Mesendoderm (in vitro differentiated cells): Measurements from ENCODE around the gene NKRF.

Source experiments
- DNase-seq: peaks from one replicate; pipeline ENCODE4 v3.0.0; 2013
- H2AK5ac ChIP-seq: 2 replicates; pipeline ENCODE4 v1.6.1; 2013; ENCODE audit warnings: low read length, inconsistent platforms
- H2BK120ac ChIP-seq: 2 replicates; pipeline ENCODE4 v1.6.1; 2013; ENCODE audit warnings: low read depth, mild to moderate bottlenecking, low read length, moderate library complexity, mixed read lengths
- H2BK15ac ChIP-seq: replicated peaks from 2 replicates; pipeline ENCODE4 v1.6.1; 2013; ENCODE audit warnings: low read depth, mild to moderate bottlenecking, moderate library complexity
- H2BK5ac ChIP-seq: 2 replicates; pipeline ENCODE4 v1.6.1; 2013; ENCODE audit warnings: low read length, inconsistent platforms
- H3K18ac ChIP-seq: 2 replicates; pipeline ENCODE4 v1.6.1; 2013; ENCODE audit warnings: mild to moderate bottlenecking, low read length, mixed read lengths
- H3K23ac ChIP-seq: one replicate; pipeline ENCODE4 v1.6.1; 2013; ENCODE audit warnings: low read length
- H3K27ac ChIP-seq: 2 replicates; pipeline ENCODE4 v1.5.1; 2013; ENCODE audit warnings: low read depth, mild to moderate bottlenecking, inconsistent platforms, low read length, moderate library complexity
- H3K27me3 ChIP-seq: 2 replicates; pipeline ENCODE4 v1.6.1; 2013; ENCODE audit warnings: low read length, control low read depth, mild to moderate bottlenecking, inconsistent platforms; ENCODE audit not compliant: insufficient read depth, poor library complexity
- H3K36me3 ChIP-seq: 2 replicates; pipeline ENCODE4 v1.6.1; 2013; ENCODE audit warnings: low read length, inconsistent platforms; ENCODE audit not compliant: control insufficient read depth, insufficient read depth
- H3K4ac ChIP-seq: one replicate; pipeline ENCODE4 v1.6.1; 2013; ENCODE audit warnings: low read depth, mild to moderate bottlenecking, low read length, moderate library complexity
- H3K4me1 ChIP-seq: 2 replicates; pipeline ENCODE4 v1.6.1; 2013; ENCODE audit warnings: low read depth, low read length, inconsistent platforms; ENCODE audit not compliant: control insufficient read depth
- H3K4me2 ChIP-seq: 2 replicates; pipeline ENCODE4 v1.6.1; 2013; ENCODE audit warnings: low read length
- H3K4me3 ChIP-seq: 2 replicates; pipeline ENCODE4 v1.5.1; 2013; ENCODE audit warnings: mild to moderate bottlenecking, low read length
- H3K56ac ChIP-seq: one replicate; pipeline ENCODE4 v1.6.1; 2013; ENCODE audit warnings: low read length
- H3K79me1 ChIP-seq: 2 replicates; pipeline ENCODE4 v1.6.1; 2013; ENCODE audit warnings: low read length, inconsistent platforms
- H3K79me2 ChIP-seq: 2 replicates; pipeline ENCODE4 v1.6.1; 2013; ENCODE audit warnings: mild to moderate bottlenecking, low read length; ENCODE audit not compliant: control insufficient read depth, insufficient read depth
- H3K9ac ChIP-seq: 2 replicates; pipeline ENCODE4 v1.6.1; 2013; ENCODE audit warnings: low read length, inconsistent platforms
- H4K5ac ChIP-seq: one replicate; pipeline ENCODE4 v1.6.1; 2013; ENCODE audit warnings: low read length
- H4K8ac ChIP-seq: one replicate; pipeline ENCODE4 v1.6.1; 2013; ENCODE audit warnings: low read depth, mild to moderate bottlenecking, control low read depth, low read length, moderate library complexity
- WGBS: extraction: QIAGEN DNeasy Blood & Tissue Kit; methylation state at CpG from one replicate; pipeline ENCODE4 v1.1.7; 2013; ENCODE audit warnings: low lambda C conversion rate, missing lambda C conversion rate; ENCODE audit not compliant: insufficient coverage; ENCODE audit errors: extremely low coverage; 5-methylcytosine and 5-hydroxymethylcytosine counted together

The NKRF gene

GRCh38 chrX:119565107-119565663, 41.0 kb downstream of the NKRF start, which contains the start of gene STEEP1:
Gene STEEP1 (minus strand): TSS chrX:119565409. CDS start chrX:119565355, 54 bp downstream.
- no CpG with 5 or more reads among the region's 27 CpGs for WGBS
- Histone ChIP-seq H2BK5ac (no peak within 1 kb of the TSS), H3K9ac (peak within 1 kb of the TSS; percentile 61), H3K4me1 (no peaks in the 10 kb centered on the region), H4K8ac (no peak within 1 kb of the TSS), H3K18ac (no peak within 1 kb of the TSS), H3K79me1 (no peaks in the 10 kb centered on the region), H2AK5ac (no peak within 1 kb of the TSS), H3K23ac (no peak within 1 kb of the TSS), H3K4me3 (peak within 1 kb of the TSS; percentile 59), H3K4ac (no peak within 1 kb of the TSS), H3K36me3 (no peaks in the 10 kb centered on the region), H3K27me3 (no peaks in the 10 kb centered on the region), H2BK15ac (no peak within 1 kb of the TSS), H3K56ac (peak within 1 kb of the TSS; percentile 49), H4K5ac (no peak within 1 kb of the TSS), H3K27ac (no peak within 1 kb of the TSS), H2BK120ac (no peak within 1 kb of the TSS), H3K4me2 (peak within 1 kb of the TSS; percentile 34), H3K79me2 (peaks cover 3% of the 10 kb centered on the region)
- DNase-seq, result peak; percentile 96

DNA sequence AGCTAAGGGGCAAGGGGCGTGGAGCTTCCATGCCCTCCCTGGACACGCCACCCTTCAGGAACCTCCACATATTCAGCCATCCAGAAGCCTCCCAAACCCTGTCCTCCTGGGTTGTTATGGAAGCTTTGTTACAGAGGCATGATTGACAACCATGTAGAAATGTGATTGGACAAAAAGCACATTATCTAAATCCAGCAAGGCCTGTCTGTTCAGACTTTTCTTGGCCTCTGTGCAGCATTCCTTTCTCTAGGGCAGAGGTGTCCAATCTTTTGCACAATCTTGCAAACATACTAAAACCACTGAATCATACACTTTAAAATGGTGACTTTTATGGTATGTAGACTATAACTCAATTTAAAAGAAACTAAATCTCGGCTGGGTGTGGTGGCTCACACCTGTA, 53.7 kb downstream of the NKRF start:
- no peak overlapping the region for H4K8ac ChIP-seq
- H2BK15ac ChIP-seq, result no peak overlapping the region
- H4K5ac ChIP-seq, result no peak overlapping the region
- H3K18ac ChIP-seq, result no peak overlapping the region
- no peak overlapping the region for H2BK5ac ChIP-seq
- H2BK120ac ChIP-seq, result no peak overlapping the region
- H3K27me3 ChIP-seq, result no peaks in the 10 kb centered on the region
- H3K4me2 ChIP-seq, result no peak overlapping the region
- H3K79me2 ChIP-seq, result no peaks in the 10 kb centered on the region
- H3K27ac ChIP-seq, result no peak overlapping the region
- H2AK5ac ChIP-seq, result no peak overlapping the region
- DNase-seq, result no peak
- H3K9ac ChIP-seq, result no peak overlapping the region
- no peak overlapping the region for H3K4ac ChIP-seq
- H3K23ac ChIP-seq, result no peak overlapping the region
- no peak overlapping the region for H3K4me3 ChIP-seq
- H3K36me3 ChIP-seq, result no peaks in the 10 kb centered on the region
- no peaks in the 10 kb centered on the region for H3K79me1 ChIP-seq
- H3K56ac ChIP-seq, result no peak overlapping the region
- WGBS, result no CpG with 5 or more reads among the region's 3 CpGs
- no peaks in the 10 kb centered on the region for H3K4me1 ChIP-seq

DNA sequence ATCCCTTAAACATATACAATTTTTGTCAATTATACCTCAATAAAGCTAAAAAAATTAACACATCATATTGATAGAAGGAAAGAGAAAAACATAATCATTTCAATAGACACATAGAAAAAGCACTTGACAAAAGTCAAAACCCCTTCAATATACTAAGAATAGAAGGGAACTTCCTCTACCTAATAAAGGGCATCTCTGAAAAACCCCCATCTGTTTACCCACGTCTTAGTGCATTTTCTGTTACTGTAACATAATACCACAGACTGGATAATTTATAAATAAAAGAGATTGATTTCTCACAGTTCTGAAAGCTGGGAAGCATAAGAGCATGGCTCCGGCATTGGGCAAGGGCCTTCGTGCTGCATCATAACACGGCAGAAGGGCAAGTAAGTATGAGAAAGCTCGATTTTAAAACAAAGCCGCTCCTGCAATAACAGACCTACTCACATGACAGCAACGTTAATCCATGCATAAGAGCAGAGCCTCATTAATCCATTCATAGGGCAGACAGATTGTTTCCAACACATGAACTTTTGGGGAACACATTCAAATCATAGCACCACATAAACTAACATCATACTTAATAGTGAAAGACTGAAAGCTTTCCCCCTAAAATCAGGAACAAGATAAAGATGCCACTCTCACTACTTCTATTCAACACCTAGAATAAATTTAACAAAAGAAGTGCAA, 56.8 kb downstream of the NKRF start:
- no peak for DNase-seq
- H3K4me3 ChIP-seq, result no peak overlapping the region
- H3K18ac ChIP-seq, result no peak overlapping the region
- no peaks in the 10 kb centered on the region for H3K36me3 ChIP-seq
- H3K4ac ChIP-seq, result no peak overlapping the region
- no peaks in the 10 kb centered on the region for H3K79me1 ChIP-seq
- no peaks in the 10 kb centered on the region for H3K4me1 ChIP-seq
- no peak overlapping the region for H2BK5ac ChIP-seq
- no peaks in the 10 kb centered on the region for H3K27me3 ChIP-seq
- no peak overlapping the region for H4K8ac ChIP-seq
- H3K79me2 ChIP-seq, result no peaks in the 10 kb centered on the region
- H3K23ac ChIP-seq, result no peak overlapping the region
- WGBS, result no CpG with 5 or more reads among the region's 7 CpGs
- H3K27ac ChIP-seq, result no peak overlapping the region
- no peak overlapping the region for H2BK120ac ChIP-seq
- H4K5ac ChIP-seq, result no peak overlapping the region
- no peak overlapping the region for H2BK15ac ChIP-seq
- no peak overlapping the region for H3K4me2 ChIP-seq
- no peak overlapping the region for H2AK5ac ChIP-seq
- no peak overlapping the region for H3K56ac ChIP-seq
- no peak overlapping the region for H3K9ac ChIP-seq

DNA sequence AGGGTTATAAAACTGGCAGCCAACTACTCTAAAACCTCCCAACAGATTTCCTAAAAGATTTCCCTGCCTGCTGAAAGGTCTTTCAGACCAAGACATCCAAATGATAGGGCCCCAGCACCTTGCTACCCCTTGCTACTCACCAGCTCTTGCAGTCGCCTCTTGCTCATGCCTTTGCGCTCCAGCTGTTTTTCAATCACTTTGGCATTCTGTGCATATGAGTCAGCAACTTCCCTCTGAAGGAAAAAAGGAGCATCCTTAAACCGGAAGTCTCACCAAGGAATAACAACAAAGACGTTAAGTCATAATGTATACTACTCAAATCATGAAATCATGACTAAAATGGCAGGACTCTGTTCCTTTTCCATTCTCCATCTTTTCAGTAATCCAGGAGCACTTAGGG, 65.0 kb downstream of the NKRF start:
- no peak overlapping the region for H3K23ac ChIP-seq
- no peaks in the 10 kb centered on the region for H3K27me3 ChIP-seq
- no peak overlapping the region for H3K56ac ChIP-seq
- no peak overlapping the region for H3K4me3 ChIP-seq
- no peaks in the 10 kb centered on the region for H3K79me1 ChIP-seq
- H3K27ac ChIP-seq, result no peak overlapping the region
- H2BK15ac ChIP-seq, result no peak overlapping the region
- H4K8ac ChIP-seq, result no peak overlapping the region
- no peak overlapping the region for H2BK120ac ChIP-seq
- no peak overlapping the region for H3K9ac ChIP-seq
- no peak overlapping the region for H3K4me2 ChIP-seq
- no peak overlapping the region for H4K5ac ChIP-seq
- no peak overlapping the region for H2BK5ac ChIP-seq
- H3K36me3 ChIP-seq, result no peaks in the 10 kb centered on the region
- peak; percentile 73 for DNase-seq
- no CpG with 5 or more reads among the region's 4 CpGs for WGBS
- no peak overlapping the region for H3K4ac ChIP-seq
- H3K79me2 ChIP-seq, result no peaks in the 10 kb centered on the region
- no peak overlapping the region for H2AK5ac ChIP-seq
- no peaks in the 10 kb centered on the region for H3K4me1 ChIP-seq
- H3K18ac ChIP-seq, result no peak overlapping the region

DNA sequence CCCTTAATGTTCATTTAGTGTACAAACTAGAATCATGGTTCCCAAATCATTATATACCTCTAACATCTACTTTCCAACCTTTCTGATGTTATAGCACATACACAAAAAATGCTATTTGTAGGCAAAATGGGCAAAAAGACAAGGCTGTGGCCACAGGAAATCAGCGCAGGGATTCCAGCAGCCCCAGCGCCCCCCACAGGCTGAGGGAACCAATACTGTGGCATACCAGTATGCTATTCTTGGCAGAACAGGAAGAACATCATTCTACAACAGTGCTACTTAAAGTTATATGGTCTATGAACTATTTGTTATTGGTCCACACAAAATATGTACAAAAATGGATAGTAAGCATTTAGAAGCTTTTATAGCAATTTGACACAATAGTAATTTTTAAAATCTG, 66.4 kb downstream of the NKRF start:
- H2AK5ac ChIP-seq, result no peak overlapping the region

More for the DNA sequence above, 66.4 kb downstream of the NKRF start:
- H2BK120ac ChIP-seq, result no peak overlapping the region
- no peak overlapping the region for H4K5ac ChIP-seq
- WGBS, result no CpG with 5 or more reads among the region's 2 CpGs
- no peak overlapping the region for H3K18ac ChIP-seq
- H2BK15ac ChIP-seq, result no peak overlapping the region
- H3K9ac ChIP-seq, result no peak overlapping the region
- no peaks in the 10 kb centered on the region for H3K79me2 ChIP-seq
- H3K79me1 ChIP-seq, result no peaks in the 10 kb centered on the region
- H3K36me3 ChIP-seq, result no peaks in the 10 kb centered on the region
- no peak overlapping the region for H3K4me2 ChIP-seq
- no peak for DNase-seq
- H2BK5ac ChIP-seq, result no peak overlapping the region
- H3K56ac ChIP-seq, result no peak overlapping the region
- no peak overlapping the region for H3K27ac ChIP-seq
- no peak overlapping the region for H3K4me3 ChIP-seq
- H3K4ac ChIP-seq, result no peak overlapping the region
- no peaks in the 10 kb centered on the region for H3K4me1 ChIP-seq
- H3K27me3 ChIP-seq, result no peaks in the 10 kb centered on the region
- H4K8ac ChIP-seq, result no peak overlapping the region
- no peak overlapping the region for H3K23ac ChIP-seq
